ENCODE data around the gene CACNB4. TPM values are rescaled to one million over a fixed set of nuclear protein-coding genes. Genes with fewer than 3 reads are reported as not detected.
"Not testable (repeated sequence)": the region's sequence is repeated elsewhere in the genome, so short reads cannot be mapped to it uniquely, and the experiment has no call there.

Gene CACNB4
- total RNA-seq, 3 donors from 2014 or later, result 1.6 to 17.7 (median 11.5) TPM

DNA sequence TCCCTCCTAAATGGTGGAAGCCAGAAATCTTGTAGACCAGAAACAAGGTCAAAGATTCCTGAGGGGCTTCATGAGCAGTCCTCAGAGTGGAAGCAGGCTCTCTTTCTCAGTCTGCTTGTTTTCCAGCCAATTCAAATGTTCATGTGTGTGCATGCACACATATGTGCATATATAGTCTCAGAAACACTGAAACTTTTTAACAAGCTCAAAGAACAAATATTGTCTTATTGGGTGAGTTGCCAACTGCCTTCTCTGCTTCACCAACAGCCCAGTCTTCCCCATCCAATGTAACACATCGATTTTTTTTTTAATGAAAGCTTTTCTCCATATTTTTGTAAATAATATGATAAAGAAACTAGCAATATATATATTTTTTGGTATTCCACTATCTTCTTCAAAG, 3.7 kb downstream of the CACNB4 start:
- peaks cover 0 to 6% of the 10 kb centered on the region in 2 donors for H3K27me3 ChIP-seq
- no peak overlapping the region for H3K4me3 ChIP-seq
- H3K4me1 ChIP-seq, result no peaks in the 10 kb centered on the region
- no peak for DNase-seq (ENCODE audit: low spot score in 2 of 2)
- H3K36me3 ChIP-seq, result no peaks in the 10 kb centered on the region
- H3K27ac ChIP-seq, result no peak overlapping the region
- intact Hi-C loops (cut with DNase I; ENCODE audit: low total_unique reads), result no loop called here
- TF ChIP-seq, protein P1, sequence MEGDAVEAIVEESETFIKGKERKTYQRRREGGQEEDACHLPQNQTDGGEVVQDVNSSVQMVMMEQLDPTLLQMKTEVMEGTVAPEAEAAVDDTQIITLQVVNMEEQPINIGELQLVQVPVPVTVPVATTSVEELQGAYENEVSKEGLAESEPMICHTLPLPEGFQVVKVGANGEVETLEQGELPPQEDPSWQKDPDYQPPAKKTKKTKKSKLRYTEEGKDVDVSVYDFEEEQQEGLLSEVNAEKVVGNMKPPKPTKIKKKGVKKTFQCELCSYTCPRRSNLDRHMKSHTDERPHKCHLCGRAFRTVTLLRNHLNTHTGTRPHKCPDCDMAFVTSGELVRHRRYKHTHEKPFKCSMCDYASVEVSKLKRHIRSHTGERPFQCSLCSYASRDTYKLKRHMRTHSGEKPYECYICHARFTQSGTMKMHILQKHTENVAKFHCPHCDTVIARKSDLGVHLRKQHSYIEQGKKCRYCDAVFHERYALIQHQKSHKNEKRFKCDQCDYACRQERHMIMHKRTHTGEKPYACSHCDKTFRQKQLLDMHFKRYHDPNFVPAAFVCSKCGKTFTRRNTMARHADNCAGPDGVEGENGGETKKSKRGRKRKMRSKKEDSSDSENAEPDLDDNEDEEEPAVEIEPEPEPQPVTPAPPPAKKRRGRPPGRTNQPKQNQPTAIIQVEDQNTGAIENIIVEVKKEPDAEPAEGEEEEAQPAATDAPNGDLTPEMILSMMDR (IDR thresholded peaks at IDR 0.05), result no peak
- TF ChIP-seq POLR2A (IDR thresholded peaks at IDR 0.05) (no peak), POLR2AphosphoS5 (IDR thresholded peaks at IDR 0.05) (no peak)
- no peaks in the 10 kb centered on the region for H3K9me3 ChIP-seq

DNA sequence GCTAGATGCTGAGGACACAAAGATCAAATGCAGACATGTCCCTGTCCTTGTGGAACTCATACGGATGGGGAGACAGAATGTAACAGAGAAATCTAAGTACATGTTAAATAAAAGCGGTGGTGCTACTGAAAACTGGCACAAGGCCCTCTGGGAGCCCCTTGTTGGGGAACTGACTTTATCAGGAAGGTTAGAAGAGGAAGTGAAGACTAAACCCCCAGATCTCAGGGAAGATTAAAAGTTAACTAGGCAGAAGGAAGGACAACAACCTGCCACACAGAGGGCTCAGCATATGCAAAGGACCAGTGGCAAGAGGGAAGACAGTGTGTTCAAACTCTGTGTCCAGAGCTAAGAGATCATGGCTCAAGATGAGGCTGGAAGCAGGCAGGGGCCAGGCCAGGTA, 4.8 kb downstream of the CACNB4 start:
- no peak overlapping the region for H3K27ac ChIP-seq
- H3K4me1 ChIP-seq, result no peaks in the 10 kb centered on the region
- intact Hi-C loops (cut with DNase I; ENCODE audit: low total_unique reads), result no loop called here
- no peaks in the 10 kb centered on the region for H3K27me3 ChIP-seq
- H3K9me3 ChIP-seq, result no peaks in the 10 kb centered on the region
- DNase-seq (ENCODE audit: low spot score in 2 of 2), result no peak
- TF ChIP-seq, protein P1 (IDR thresholded peaks at IDR 0.05), result no peak
- no peak for TF ChIP-seq POLR2AphosphoS5 (IDR thresholded peaks at IDR 0.05)
- no peak for TF ChIP-seq POLR2A (IDR thresholded peaks at IDR 0.05)
- H3K36me3 ChIP-seq, result no peaks in the 10 kb centered on the region
- H3K4me3 ChIP-seq, result no peak overlapping the region

GRCh38 chr2:152093464-152093863, 5.4 kb downstream of the CACNB4 start:
- intact Hi-C loops (cut with DNase I; ENCODE audit: low total_unique reads), result no loop called here
- no peak overlapping the region for H3K4me3 ChIP-seq
- H3K27ac ChIP-seq, result no peak overlapping the region
- no peaks in the 10 kb centered on the region for H3K36me3 ChIP-seq
- no peak for DNase-seq (ENCODE audit: low spot score in 2 of 2)
- no peaks in the 10 kb centered on the region for H3K4me1 ChIP-seq
- TF ChIP-seq, protein P1 (IDR thresholded peaks at IDR 0.05), result no peak
- TF ChIP-seq POLR2AphosphoS5 (IDR thresholded peaks at IDR 0.05) (no peak), POLR2A (IDR thresholded peaks at IDR 0.05) (no peak)
- H3K9me3 ChIP-seq, result no peaks in the 10 kb centered on the region
- no peaks in the 10 kb centered on the region for H3K27me3 ChIP-seq

DNA sequence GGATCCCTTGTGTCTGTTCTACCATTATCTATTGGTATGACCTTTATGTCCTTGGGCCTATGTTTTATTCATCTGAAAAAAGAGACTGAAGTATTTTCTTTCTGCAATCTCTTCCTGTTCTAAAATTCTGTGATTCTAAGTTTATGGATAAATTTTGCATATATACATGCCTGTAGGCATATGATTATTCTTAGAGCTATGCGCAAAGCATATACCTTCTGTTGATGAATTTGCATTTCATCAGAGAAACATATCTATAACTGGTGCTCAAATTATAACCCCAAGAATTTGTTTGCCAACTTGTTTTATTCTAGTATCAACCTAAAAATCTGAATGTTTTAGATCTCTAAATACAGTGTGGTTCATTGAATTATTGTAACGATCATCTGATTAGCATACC, 6.7 kb downstream of the CACNB4 start:
- no peak overlapping the region for H3K4me3 ChIP-seq
- DNase-seq (ENCODE audit: low spot score in 2 of 2), result no peak
- intact Hi-C loops (cut with DNase I; ENCODE audit: low total_unique reads), result no loop called here
- no peaks in the 10 kb centered on the region for H3K4me1 ChIP-seq
- H3K27me3 ChIP-seq, result no peaks in the 10 kb centered on the region
- no peaks in the 10 kb centered on the region for H3K36me3 ChIP-seq
- H3K9me3 ChIP-seq, result no peaks in the 10 kb centered on the region
- TF ChIP-seq, protein P1 (IDR thresholded peaks at IDR 0.05), result no peak
- TF ChIP-seq POLR2AphosphoS5 (IDR thresholded peaks at IDR 0.05) (no peak), POLR2A (IDR thresholded peaks at IDR 0.05) (no peak)
- H3K27ac ChIP-seq, result no peak overlapping the region

DNA sequence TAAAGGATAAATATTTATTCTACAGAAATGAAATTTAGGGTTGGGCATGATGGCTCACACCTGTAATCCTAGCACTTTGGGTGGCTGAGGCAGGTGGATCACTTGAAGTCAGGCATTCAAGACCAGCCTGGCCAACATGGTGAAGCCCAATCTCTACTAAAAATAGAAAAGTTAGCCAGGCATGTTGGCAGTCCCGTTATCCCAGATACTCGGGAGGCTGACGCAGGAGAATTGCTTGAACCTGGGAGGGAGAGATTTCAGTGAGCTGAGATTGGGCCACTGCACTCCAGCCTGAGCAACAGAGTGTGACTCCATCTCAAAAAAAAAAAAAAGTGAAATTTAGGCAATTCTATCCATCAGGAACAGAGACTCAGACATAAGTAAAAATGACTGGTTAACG, 8.1 kb downstream of the CACNB4 start:
- H3K4me3 ChIP-seq; intact Hi-C loops (cut with DNase I; ENCODE audit: low total_unique reads); H3K36me3 ChIP-seq; H3K9me3 ChIP-seq; H3K27ac ChIP-seq; DNase-seq (ENCODE audit: low spot score in 2 of 2); H3K4me1 ChIP-seq; H3K27me3 ChIP-seq: not testable (repeated sequence)

- TF ChIP-seq POLR2A (IDR thresholded peaks at IDR 0.05), result no peak
- TF ChIP-seq, protein P1 (IDR thresholded peaks at IDR 0.05), result no peak
- no peak for TF ChIP-seq POLR2AphosphoS5 (IDR thresholded peaks at IDR 0.05)
- no peaks in the 10 kb centered on the region for H3K4me1 ChIP-seq
- intact Hi-C loops (cut with DNase I; ENCODE audit: low total_unique reads), result no loop called here
Measured at GRCh38 chr2:152089238-152089637, 9.6 kb downstream of the CACNB4 start.

More at GRCh38 chr2:152089238-152089637, 9.6 kb downstream of the CACNB4 start:
- DNase-seq (ENCODE audit: low spot score in 2 of 2), result no peak
- no peak overlapping the region for H3K4me3 ChIP-seq
- no peak overlapping the region for H3K27ac ChIP-seq
- H3K36me3 ChIP-seq, result no peaks in the 10 kb centered on the region
- H3K9me3 ChIP-seq, result no peaks in the 10 kb centered on the region
- H3K27me3 ChIP-seq, result no peaks in the 10 kb centered on the region

Data from breast epithelium (tissue), 4 donors.